Tibial artery (tissue), 4 donors: ENCODE measurements around the gene TMEM86A.

Source experiments
- DNase-seq, 2 donors: peaks; one replicate each; pipeline ENCODE4 v3.0.0-alpha.2; 2019
- H3K27ac ChIP-seq, 2 donors: fragments of 200-600 bp; sonication (generic) in 1 of 2; 1 replicate in 1 of 2; 2 replicates in 1 of 2; pipeline ENCODE4 v1.5.1; 2018 to 2019; ENCODE audit warnings: mild to moderate bottlenecking in 1 of 2
- H3K27me3 ChIP-seq, 2 donors: fragments of 200-600 bp; sonication (generic) in 1 of 2; one replicate each; pipeline versions ENCODE4 v1.5.1 to v1.6.0; 2016 to 2019
- H3K36me3 ChIP-seq, 3 donors: fragments of 200-600 bp; sonication (generic) in 2 of 3; one replicate each; pipeline ENCODE4 v1.5.1; 2016 to 2019; ENCODE audit warnings: mild to moderate bottlenecking in 2 of 3
- H3K4me1 ChIP-seq, 4 donors: fragments of 200-600 bp; sonication (generic) in 2 of 4; 1 replicate in 3 of 4; 2 replicates in 1 of 4; pipeline ENCODE4 v1.5.1; 2016 to 2019
- H3K4me3 ChIP-seq, 2 donors: fragments of 200-600 bp; sonication (generic) in 1 of 2; 1 replicate in 1 of 2; 2 replicates in 1 of 2; pipeline ENCODE4 v1.5.1; 2018 to 2019; ENCODE audit warnings: mild to moderate bottlenecking in 2 of 2
- H3K9me3 ChIP-seq, 3 donors: fragments of 200-600 bp; sonication (generic) in 1 of 3; one replicate each; pipeline ENCODE4 v1.5.1; 2016 to 2019
- CTCF ChIP-seq, 2 experiments: fragments of 200-600 bp in 1 of 2; fragments of 450-650 bp in 1 of 2; IDR thresholded peaks; one replicate each; pipeline ENCODE4 v1.5.1; 2017 to 2019; ENCODE audit warnings: antibody characterized with exemption in 2 of 2, mild to moderate bottlenecking in 1 of 2, moderate library complexity in 1 of 2
- intact Hi-C: fragments of 100-400 bp; cut with DNase I; formaldehyde crosslinking; loops from one replicate; pipeline ENCODE4 v1.15.0; 2023; ENCODE audit warnings: low total_unique reads

The TMEM86A gene

GRCh38 chr11:18699269-18699596 is 654 bp downstream of the TMEM86A start:
- no peaks in the 10 kb centered on the region for H3K27me3 ChIP-seq
- H3K27ac ChIP-seq: peak overlapping the region; percentile 68 to 78
- no peaks in the 10 kb centered on the region for H3K9me3 ChIP-seq
- no peak for TF ChIP-seq CTCF (IDR thresholded peaks at IDR 0.05)
- no peak for DNase-seq
- H3K36me3 ChIP-seq: peaks cover 0 to 19% (median 18%) of the 10 kb centered on the region in 3 donors
- H3K4me1 ChIP-seq: peaks cover 0 to 29% (median 6%) of the 10 kb centered on the region in 4 donors
- H3K4me3 ChIP-seq: peak overlapping the region; percentile 83
- intact Hi-C loops: no loop called here

- no peaks in the 10 kb centered on the region for H3K9me3 ChIP-seq
- H3K4me1 ChIP-seq: peaks cover 0 to 32% (median 6%) of the 10 kb centered on the region in 4 donors
- H3K27me3 ChIP-seq: no peaks in the 10 kb centered on the region
- DNase-seq: peak; percentile 59 to 74
- intact Hi-C loops: no loop called here
- H3K4me3 ChIP-seq: peak overlapping the region; percentile 83
- peak overlapping the region in 1 of 2 donors; percentile 68 for H3K27ac ChIP-seq
- H3K36me3 ChIP-seq: peaks cover 0 to 19% (median 18%) of the 10 kb centered on the region in 3 donors
- no peak for TF ChIP-seq CTCF (IDR thresholded peaks at IDR 0.05)
These were observed 1.3 kb downstream of the TMEM86A start for GRCh38 chr11:18699848-18700261.

- Histone ChIP-seq H3K4me1 (peaks cover 0 to 38% (median 11%) of the 10 kb centered on the region in 4 donors), H3K27ac (no peak overlapping the region), H3K9me3 (no peaks in the 10 kb centered on the region), H3K4me3 (no peak overlapping the region), H3K36me3 (peaks cover 0 to 19% (median 18%) of the 10 kb centered on the region in 3 donors), H3K27me3 (no peaks in the 10 kb centered on the region)
- DNase-seq: no peak
- intact Hi-C loops: no loop called here
- no peak for TF ChIP-seq CTCF (IDR thresholded peaks at IDR 0.05)
These were observed 1.8 kb downstream of the TMEM86A start for GRCh38 chr11:18700375-18700774.

- DNase-seq: no peak
- H3K4me1 ChIP-seq: peaks cover 0 to 43% (median 15%) of the 10 kb centered on the region in 4 donors
- intact Hi-C loops: no loop called here
- no peak overlapping the region for H3K4me3 ChIP-seq
- no peak overlapping the region for H3K27ac ChIP-seq
- peaks cover 0 to 19% (median 18%) of the 10 kb centered on the region in 3 donors for H3K36me3 ChIP-seq
- H3K27me3 ChIP-seq: no peaks in the 10 kb centered on the region
- H3K9me3 ChIP-seq: no peaks in the 10 kb centered on the region
- TF ChIP-seq CTCF (IDR thresholded peaks at IDR 0.05): no peak
These were observed 2.3 kb downstream of the TMEM86A start for GRCh38 chr11:18700872-18701271.

- no peak for TF ChIP-seq CTCF (IDR thresholded peaks at IDR 0.05)
- intact Hi-C loops: no loop called here
- no peak for DNase-seq
- Histone ChIP-seq H3K27ac (no peak overlapping the region), H3K9me3 (no peaks in the 10 kb centered on the region), H3K27me3 (no peaks in the 10 kb centered on the region), H3K4me1 (peaks cover 0 to 50% (median 16%) of the 10 kb centered on the region in 4 donors), H3K4me3 (no peak overlapping the region), H3K36me3 (peaks cover 0 to 19% (median 18%) of the 10 kb centered on the region in 3 donors)
These were observed 3.1 kb downstream of the TMEM86A start for GRCh38 chr11:18701614-18702216.
